GM19438 (cell line): Measurements from ENCODE around the gene AGPAT3.

Experiments used
- ATAC-seq: cut with Tn5 transposase; IDR thresholded peaks from one replicate; pipeline ENCODE4 v1.9.1; 2021; ENCODE audit warnings: low read depth; ENCODE audit not compliant: unreplicated experiment

AGPAT3 gene

DNA sequence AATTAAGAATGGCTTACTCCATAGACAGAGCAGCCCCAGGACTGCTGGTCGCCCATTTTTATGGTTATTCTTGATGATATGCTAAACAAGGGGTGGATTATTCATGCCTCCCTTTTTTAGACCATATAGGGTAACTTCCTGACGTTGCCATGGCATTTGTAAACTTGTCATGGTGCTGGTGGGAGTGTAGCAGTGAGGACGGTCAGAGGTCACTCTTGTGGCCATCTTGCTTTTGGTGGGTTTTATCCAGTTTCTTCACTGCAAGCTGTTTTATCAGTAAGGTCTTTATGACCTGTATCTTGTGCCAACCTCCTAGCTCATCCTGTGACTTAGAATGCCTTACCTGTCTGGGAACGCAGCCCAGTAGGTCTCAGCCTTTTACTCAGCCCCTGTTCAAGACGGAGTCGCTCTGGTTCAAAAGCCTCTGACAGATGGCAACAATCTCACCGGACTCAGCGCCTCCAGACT is 5.2 kb upstream of the AGPAT3 start:
- ATAC-seq = no peak

DNA sequence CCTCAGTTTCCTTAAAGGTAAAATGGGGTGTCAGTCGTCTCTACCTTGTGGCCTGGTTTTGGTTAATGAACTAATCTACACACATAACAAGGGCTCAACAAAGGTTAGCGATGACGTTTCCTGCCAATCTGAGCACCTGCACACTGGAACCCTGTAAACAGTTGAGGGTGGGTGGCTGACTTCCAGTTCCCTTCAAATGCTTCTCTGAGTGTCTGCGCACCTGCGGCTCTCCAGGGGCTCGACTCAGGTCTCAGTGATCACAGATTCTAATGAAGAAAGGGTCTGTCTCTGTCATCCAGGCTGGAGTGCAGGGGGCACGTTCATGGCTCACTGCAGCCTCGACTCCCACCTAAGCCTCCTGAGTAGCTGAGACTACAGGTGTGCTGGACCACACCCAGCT is 3.3 kb upstream of the AGPAT3 start:
- no peak for ATAC-seq

DNA sequence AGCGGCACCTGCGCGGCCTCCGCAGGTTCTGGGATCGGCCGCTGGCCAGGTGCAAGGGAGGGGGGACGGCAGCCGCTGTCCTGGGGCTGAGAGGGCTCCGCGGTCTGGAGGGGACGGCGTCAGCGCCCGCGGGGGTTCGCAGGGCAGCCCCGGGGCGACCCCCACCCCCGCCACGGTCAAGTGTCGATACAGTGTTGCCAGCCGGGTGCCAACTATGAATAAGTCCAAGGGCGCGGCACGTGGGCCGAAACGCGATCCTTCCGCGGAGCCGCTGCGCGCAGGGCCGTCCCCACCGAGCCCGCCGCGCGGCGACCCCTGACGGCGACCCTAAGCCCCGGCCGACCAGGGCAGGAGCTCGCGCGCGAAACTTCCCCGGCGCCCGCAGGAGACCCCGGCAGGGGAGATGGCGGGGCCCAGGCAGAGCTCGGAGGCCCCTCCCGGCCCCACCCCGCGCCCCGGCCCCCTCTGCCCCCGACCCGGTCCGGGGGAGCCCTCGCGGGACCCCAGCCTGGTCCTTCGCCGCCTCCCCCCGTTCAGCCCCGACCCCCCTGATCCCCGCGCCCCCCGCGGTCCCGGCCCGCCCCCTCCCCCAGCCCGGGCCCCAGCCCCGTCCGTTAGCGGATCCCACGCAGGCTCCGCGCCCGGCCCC is 586 bp upstream of the AGPAT3 start:
- no peak for ATAC-seq

DNA sequence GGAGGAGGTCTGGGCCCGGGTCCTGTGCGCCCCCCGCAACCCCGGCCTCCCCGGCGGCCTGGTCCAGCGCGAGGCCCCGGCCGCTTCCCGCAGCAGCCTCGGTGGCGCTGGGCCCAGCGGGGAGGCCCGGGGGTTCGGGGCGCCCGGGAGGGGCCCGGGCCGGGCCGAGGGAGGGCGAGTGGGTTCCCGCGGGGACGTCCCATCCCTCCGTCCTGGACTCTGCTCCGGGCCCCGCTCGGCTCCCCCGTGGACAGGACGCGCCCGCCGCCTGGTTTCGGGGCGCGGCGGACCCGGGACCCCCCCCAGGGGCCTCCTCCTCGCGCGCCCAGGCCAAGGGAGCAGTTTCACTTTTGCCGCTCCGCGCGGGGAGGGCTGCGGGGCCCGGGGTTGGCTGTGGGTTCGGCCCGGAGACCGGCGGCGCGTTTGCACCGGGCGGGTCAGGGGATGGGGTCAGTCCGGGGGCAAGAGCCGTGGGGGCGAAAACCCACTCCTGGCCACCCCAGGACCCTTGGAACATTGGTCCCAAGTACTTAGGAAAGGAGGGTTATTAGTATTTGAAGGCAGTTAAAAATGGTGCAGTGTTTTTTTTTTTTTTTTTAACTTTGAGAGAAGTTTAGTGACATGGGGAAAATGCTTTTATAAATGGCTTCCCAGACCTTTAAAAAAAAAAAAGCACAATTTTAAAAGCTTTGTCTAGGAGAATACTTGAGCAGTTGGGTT is 677 bp downstream of the AGPAT3 start:
- ATAC-seq = no peak

DNA sequence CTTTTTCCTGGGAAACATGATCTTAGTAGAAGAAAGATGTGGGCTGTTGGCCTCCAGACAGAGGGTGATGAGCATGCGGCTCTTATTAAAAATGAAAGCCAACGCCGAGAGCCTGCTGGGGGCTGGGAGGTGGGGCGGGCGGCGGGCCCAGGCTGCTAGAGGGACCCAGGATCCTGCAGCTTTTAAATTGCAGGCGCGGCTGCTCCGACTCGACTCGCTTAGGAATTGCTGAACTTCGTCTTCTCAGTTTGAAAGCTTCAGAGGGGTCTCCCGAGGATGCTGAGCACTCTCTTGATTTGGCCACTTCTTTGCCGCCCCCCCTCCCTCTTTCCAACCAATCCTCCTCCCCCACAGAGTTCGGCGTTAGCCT is 1.2 kb downstream of the AGPAT3 start:
- ATAC-seq = no peak

DNA sequence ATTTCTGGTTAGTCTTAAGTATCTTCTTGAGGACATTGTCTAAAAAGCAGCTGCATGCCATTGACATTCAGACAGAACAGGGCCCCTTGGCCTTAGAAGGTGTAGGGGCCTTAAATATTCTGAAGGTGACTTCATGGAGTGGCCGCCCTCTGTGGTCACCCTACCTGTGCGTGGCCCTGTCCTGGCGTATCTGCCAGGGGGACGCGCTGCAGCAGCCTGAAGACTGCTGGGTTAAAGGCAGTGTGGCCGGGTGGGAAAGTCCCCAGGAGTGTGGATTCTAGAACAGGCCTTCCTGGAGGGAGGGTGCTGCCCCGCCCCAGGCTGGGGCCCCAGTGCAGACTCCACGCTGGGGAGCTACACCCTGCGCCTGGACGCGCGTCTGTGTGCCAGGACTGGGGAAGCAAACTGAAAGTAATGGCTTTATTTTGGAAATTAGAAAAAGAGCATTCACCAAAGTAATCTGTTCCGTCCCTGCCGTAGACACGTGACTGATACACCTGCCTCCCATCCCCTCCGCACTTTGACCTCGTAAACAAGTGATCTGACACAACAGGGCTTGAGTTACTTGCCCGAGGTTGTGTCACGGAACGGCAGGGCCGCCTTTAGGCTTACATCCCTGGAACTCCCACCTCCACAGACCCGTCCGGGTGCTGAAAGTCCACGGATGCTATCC is 1.8 kb downstream of the AGPAT3 start:
- no peak for ATAC-seq

DNA sequence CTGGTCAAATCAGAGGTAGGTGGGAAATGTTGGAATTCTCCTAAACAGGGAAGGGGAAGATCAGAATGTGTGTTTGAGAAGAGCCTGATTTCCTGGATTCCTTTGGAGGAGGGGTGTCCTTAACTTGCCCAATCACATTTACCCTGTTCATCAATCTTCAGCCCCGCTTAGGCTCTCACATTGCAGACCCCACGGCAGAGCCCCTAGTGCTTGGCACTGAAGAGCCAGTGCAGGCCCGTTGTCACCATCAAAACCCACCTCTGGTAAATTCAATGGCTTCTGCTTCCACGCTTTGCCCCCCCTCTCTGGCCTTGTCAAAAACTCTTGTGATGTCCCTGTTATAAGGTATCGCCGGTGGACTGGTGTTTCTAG is 2.3 kb downstream of the AGPAT3 start:
- no peak for ATAC-seq

DNA sequence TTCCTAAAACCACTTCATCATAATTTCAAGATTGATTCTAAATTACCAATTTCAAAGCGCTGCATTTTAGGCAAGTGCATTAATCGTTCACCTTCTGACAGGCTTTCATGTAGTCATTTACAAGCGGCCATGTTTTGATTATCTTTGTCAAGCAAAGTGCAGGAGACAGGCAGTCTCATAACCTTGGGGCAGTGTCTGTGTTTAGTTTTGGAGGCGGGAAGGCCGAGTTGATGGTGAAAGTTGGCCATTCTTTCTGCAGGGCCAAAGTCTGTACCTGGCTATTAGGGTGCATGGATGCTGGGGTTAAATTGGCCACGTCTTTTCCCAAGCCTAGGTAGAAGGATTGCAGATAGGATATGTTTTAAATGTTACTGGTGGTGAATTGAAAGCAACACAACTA is 2.9 kb downstream of the AGPAT3 start:
- ATAC-seq = no peak

DNA sequence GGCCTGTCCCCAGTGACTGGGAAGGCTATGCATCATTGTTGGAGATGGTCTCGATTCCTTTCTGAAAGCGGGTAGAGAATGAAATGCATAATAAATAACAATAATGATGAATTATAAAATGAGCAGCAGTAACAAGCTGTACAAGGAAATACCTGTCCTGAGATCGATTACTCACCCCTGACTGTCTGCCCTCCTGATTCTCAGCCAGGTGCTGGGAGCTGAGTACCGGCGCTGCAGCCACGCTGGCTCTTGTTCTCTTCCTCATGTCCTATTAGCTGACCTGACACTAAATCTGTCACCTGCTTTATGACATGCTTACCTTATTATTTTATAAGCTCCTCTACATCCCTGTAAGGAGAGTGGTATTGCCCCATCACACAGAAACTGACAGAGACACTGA is 3.4 kb downstream of the AGPAT3 start:
- no peak for ATAC-seq

DNA sequence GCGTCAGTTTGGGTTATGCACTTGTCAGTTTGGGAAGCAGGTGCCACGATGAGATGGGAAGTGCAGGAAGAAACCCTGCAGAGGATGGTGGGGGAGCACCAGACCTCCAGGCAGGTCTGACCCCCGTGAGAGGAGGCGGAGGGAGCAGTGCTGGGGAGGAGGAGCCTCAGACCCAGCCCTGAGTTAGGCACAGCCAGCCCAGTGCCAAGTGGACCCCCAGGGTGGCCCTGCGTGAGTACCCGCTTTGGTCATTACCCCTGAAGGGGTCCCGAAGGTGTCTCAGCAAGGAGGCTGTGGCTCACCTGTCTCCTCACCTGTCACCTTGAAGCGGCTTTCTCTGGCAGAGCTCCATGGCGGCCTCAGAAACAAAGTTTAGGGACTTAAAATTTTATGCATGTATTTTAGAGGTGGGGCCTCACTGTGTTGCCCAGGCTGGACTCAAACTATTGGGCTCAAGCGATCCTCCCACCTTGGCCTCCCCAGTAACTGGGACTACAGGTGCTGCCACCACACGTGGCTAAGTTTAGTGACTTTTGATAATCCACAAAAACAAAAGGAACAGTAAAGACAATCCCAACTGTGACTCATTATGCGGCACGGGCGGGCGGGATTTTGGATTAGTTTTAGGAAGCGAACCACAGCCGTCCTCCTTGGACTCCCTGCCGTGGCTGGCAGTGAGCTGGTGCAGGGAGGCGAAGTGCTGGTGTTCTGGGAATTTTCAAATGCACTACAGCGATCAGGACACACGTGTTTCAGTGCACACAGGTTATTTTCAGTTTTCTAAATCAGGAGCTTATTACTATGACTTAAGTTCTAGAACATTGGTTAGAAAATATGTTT is 4.7 kb downstream of the AGPAT3 start:
- ATAC-seq = no peak

DNA sequence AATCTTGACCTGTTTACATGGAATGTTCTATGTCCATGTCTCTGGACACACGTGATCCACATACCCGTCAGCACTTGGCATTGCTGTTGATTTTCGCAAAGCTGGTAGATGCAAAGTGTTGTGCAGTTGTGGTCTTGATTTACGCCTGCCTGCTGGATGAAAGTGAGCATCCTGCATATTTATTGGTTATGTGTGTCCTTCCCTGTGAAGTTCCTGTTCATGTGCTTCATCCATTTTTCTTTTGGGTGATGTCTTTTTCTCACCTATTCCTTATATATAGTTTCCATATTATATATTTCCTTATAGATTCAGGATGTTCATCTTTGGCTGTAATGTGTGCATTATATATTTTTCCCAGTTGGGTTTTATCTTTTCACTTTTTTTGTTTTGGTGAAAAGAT is 6.5 kb downstream of the AGPAT3 start:
- ATAC-seq = no peak

DNA sequence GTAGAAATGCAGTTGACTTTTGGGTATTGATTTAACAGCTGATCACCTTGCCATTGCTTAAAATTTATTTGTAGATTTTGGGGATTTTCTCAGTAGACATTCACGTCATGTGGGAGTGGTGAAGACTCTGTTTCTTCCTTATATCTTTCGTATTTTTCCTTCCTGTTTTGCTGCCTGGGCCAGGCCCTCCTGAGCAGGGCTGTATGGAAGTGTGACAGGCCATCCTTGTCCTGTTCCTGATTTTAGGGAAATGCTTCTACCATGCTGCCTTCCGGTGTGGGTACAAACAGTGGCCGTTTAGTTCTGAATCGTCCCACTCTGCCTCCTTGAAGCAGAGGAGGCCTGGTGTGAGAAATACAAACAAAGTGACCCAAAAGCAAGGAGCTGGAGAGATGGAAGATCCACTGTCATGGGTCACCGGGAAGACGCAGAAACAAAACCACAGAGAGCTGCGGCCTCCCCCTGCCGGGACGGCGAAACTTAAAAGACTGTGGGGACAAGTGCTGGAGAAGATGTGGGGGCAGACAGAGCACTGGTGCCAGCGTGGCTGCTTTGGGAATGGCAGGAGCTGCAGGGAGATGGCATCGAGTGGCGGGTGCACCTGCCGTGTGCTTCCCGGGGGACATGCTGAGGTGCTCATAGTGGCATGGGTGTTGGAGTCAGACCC is 7.6 kb downstream of the AGPAT3 start:
- no peak for ATAC-seq

DNA sequence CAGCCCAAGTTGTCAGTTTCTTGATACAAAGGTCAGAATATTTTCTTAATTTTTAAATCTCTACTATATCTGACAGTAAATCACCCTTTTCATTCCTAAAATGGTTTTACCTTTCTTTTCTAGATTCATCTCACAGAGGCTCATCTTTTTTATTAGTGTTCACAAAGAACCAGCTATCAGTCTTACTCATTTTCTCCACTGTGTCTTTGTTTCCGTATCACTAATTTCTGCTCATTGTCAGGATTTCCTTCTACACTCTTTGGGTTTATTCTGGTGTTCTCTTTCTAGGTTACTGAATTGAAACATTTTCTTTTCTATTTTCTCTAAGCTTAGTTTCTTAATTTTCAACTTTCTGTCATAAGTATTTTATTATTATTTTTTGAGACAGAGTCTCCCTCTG is 8.7 kb downstream of the AGPAT3 start:
- no peak for ATAC-seq

DNA sequence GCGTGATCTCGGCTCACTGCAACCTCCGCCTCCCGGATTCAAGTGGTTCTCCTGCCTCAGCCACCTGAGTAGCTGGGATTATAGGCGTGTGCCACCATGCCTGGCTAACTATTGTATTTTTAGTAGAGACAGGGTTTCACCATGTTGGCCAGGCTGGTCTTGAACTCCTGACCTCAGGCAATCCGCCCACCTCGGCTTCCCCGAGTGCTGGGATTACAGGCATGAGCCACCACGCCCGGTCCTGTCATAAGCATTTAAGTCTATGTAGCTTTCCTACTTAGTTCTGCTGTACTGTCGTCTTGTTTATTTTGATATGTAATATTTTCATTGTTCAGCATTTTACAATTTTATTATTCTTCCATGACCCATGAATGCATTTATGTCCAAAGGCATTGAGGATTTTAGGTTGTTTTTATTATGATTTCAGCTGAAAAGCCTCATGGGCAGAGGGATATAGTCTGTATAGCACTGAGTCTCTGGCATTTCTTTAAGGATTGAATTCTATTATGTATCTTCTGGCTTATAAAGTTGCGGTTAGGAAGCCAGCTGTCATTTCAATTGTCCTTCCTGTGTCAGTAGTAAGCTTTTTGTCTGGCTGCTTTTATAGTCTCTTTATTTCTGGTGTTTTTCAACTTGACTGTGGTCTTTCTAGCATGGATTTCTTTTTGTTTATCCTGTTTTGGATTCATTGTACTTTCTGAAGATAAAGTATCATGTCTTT is 9.2 kb downstream of the AGPAT3 start:
- no peak for ATAC-seq

DNA sequence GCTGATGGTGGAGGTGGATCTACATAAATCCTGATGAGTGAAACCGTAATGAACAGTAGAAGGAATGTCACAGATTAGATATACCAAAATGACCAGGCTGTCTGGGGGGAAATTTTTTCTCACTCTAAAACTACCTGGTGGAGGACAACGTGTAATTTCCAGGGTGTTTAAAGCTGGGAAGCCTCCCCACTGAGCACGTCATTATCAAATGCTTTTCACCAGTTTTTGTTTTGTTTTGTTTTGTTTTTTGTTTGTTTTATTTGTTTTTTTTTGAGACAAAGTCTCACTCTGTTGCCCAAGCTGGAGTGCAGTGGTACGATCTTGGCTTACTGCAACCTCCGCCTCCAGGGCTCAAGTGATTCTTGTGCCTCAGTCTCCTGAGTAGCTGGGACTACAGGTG is 11.6 kb downstream of the AGPAT3 start:
- no peak for ATAC-seq

DNA sequence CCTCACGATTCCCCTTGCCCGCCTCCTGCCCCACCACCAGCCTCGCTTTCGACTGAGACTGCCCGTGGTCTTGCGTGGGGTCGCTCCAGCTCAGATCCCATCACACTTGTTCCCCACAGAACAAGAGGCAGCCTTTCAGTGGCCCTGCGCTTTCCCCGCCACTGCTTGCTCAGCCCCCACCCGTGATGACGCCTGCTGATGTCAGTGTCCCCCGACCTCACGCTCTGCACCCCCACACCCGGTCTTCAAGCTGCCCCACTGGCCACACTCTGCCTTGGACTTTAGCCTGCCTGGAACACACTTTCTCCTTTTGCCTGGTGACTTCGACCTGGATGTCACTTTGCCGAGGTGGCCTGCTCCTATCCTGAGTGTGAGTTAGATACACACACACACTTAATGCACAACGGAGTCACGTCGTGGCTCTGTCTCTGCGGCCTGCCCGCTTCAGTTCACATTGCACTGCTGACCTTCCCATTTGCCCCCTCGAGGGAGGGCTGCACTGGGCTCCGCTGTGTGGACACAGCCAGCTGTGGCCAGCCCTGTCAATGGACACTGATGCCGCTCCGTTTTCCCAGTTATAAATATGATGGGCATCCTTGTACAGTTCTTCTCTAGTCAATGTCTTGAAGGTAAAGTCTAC is 13.0 kb downstream of the AGPAT3 start:
- no peak for ATAC-seq

DNA sequence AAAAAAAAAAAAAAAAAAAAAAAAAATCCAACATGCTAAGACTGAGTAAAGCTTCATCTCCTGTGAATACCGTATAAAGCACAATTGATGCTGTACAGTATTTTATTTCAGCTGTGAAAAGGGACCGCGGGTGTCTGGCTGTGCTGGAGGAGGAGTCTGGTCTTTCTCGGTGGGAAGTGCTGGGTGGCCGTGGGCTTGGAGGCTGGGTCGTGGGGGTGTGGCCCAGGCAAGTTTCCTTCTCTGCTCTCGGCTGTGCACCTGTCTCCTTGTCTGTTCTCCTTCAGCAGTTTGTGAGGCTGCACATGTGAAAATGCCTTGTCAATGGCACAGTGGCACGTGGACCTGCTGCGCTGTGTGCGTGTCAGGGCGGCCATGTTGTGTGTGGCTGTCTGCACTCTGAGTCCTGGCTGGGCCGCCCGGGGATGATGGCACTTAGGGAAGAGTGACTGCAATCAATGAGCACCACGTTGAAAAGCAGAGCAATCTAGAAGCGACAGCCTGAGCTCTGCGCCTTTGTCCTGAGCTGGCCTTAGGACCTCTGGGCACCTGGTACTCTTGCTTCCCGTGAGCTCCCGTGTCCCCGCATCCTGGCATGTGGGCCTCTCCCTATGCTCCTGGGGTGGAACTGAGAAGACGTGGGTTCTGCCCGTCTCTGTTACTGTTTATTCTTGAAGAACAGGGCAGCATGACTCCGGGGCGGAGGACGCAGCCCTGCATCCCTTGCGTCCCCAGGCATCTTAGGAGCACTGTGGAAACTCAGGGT is 14.5 kb downstream of the AGPAT3 start:
- ATAC-seq = no peak

DNA sequence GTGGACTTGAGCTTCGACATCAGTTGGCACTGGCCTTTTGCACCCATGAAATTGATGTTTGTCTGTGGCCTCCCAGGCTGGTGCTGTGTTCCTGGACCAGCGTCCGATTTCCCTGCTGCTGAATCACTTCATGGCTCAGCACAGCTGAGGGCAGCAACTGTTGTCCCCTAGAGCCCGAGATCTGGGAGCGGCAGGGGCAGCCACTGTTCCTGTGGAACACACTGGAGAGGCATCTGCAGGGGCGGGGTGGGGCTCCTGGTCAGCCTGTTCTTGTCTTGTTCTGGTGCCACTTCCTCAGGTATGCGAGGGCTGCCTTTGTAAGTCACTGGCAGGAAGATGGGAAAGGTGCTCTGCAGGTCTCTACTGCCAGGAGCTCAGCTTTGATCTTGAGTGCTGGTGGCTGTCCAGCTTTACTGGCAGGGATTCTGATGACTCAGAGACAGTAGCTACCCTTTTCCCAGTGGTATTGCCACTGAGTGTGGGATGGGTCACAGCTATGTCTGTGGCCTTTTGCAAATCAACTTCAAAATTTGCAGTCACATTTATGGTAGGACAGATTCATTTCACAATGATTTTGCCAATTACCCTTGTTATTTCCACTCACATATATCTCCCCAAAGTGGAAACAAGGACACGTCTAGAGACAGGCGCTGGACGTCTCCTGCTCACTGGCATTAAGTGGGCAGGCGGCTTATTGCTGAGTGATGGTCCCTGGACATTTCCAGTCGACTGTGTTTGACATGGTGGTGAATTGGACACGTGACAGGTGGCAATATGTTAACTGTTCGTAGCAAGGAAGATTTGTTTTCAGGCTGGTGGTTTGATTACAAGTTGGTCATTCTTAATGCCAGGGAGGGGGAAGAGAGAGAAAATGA is 15.3 kb downstream of the AGPAT3 start:
- ATAC-seq = no peak
